Activated T-helper 9 cell treated with anti-CD3 and anti-CD28 coated beads, Interleukin-2, amount 50 U/mL, for 16 hours (primary cell): ENCODE data around the gene SERPINC1.
"Not testable (repeated sequence)": the region's sequence is repeated elsewhere in the genome, so short reads cannot be mapped to it uniquely, and the experiment has no call there.

Source experiments
- DNase-seq: peaks from one replicate; pipeline ENCODE4 v3.0.0-alpha.2; 2020; ENCODE audit warnings: low read depth

SERPINC1 gene

DNA sequence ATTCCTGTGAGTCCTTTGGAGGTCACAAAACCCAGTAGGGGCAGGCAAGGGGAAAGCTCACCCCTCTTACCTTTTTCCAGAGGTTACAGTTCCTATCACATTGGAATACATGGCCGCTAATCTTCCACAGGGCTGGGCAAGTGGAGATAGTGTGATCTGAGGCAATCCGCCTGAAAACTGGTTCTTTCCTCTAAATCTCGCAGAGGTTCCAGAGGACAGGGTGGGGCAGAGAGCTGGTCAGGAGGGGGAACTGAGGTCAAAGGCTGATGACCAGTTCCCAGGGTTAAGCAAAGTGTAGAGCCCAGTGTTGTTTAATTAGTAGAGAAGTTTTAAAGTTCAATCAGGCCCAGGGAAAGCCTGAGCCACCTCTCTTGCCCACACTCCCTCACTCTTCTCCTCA, at the start of gene SERPINC1:
TSS of gene SERPINC1 (minus strand) at position 179 of the 400 bp plus-strand sequence. CDS start at position 111, 68 bp downstream.
- no peak for DNase-seq

- DNase-seq, result not testable (repeated sequence)
Observed at GRCh38 chr1:173965896-173966295, 48.8 kb upstream of the SERPINC1 start.

DNA sequence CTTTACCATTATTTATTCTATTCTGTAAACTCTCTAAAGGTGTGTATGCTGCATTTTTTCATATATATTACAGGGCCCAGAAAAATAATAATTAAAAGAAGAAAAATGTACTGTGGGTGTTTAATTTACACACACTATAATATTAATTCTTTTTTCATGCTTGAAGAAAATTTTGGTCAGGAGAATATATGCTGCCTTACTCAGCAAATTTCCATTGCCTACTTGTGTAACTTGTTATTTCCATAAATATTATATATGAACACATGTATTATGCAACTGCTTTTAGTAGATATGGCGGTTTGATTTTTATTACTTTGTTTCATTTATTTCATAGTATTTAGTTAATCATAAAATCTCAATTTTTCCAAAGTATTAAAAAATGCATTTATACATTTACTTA, 46.4 kb upstream of the SERPINC1 start:
- no peak for DNase-seq

- no peak for DNase-seq
Observed at GRCh38 chr1:173960625-173961024, 43.5 kb upstream of the SERPINC1 start.

GRCh38 chr1:173954179-173954578, 37.1 kb upstream of the SERPINC1 start:
- DNase-seq, result no peak

DNA sequence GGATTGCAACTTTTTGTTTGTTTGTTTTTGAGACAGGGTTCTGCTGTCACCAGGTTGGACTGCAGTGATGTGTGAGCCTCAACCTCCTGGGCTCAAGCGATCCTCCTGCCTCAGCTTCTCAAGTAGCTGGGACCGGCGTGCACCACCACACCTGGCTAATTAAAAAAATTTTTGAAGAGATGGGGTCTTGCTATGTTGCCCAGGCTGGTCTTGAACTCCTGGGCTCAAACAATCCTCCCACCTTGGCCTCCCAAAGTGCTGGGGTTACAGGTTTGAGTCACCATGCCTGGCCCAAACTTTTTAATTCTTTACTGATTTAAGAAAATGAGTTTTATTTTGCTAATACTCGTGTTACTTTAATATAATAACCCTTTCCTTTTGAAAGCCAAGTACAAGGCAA, 31.5 kb upstream of the SERPINC1 start:
- DNase-seq, result no peak

- no peak for DNase-seq
Observed at GRCh38 chr1:173946380-173946921, 29.3 kb upstream of the SERPINC1 start.

DNA sequence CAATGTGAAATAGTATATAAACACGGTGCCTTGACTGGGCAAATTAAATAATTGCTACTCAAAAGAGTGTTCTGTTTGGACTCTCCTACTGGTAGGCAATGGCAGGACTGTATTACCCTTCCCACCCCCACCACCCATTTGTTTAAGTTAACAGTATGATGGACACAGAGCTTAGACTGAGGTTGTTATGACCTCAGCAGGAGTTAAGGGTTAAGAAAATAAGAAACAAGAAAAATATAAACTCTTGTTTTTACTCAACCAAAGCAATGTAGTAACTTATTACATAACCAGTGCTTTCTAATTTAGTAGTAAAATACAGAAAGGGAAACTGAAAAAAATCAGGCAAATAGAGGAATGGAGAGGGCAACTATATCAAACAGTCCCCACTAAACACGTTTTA, 19.9 kb upstream of the SERPINC1 start:
- DNase-seq, result no peak

DNA sequence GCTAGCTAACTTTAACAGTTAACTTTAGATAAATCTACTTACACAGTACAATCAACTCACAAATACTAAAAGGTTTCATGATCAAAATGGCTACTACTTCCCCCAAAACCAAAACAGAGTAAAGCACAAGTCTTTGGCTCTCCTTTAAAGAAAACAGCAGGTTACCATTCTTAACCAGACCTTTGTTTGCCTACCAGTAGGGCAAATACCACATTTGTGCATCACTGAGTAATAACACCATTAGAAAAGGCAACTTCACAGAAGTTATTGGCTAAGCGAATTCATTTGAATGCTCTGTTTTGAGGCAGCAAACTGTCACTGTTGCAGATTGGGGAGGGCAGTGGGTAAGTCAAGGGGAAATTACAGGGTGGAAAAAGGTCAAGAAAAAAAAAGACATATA, 17.3 kb upstream of the SERPINC1 start:
- DNase-seq, result no peak

DNA sequence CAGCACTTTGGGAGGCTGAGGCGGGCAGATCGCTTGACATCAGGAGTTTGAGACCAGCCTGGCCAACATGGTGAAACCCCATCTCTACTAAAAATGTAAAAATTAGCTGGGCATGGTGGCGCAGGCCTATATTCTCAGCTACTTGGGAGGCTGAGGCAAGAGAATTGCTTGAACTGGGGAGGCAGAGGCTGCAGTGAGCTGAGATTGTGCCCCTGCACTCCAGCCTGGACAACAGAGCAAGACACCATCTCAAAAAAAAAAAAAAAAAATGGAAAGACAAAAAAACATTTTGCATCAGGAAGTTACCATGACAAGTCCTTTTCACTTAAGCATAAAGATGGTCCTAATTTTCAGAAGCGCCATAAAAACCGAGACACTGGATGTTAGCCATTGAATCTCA, 13.4 kb upstream of the SERPINC1 start:
- not testable (repeated sequence) for DNase-seq

DNA sequence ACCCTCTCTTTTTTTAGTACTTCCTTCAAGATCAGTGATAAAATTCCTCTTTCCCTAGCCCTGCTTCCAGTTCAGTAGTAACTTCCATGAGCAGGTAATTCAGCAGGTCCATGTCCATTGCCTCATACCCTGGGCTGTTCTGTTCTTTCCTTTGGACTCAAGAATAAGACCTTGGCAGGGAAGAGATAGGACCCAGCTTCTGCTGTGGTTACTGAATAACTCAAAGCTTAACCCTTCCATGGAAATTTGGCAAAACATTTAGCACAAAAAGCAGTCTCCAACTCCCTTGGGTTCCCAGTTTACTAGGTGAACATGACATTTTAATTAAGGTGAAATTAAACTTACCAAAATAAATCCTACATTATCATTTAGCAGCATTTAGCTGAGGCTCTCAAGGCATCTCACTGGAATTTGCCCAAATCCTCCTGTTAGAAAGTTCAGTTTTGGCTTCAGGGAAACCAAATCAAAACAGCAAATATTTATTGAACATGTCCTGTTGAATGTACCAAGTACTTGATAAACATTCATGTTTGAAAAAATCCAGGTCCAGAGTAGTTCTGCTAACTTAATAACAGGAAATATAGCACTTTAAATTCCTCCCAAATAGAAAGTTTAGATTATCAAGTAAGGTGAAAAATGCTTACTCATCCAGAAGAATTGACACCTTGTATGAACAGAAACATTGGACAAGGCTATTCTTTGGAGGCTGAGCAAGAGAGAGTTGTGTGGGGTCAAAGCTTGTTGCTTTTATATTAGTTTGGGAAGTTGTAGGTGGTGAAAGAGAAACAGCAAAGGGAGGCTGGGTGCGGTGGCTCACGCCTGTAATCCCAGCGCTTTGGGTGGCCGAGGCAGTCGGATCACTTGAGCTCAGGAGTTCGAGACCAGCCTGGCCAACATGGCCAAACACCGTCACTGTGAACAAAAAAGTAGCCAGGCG, 8.4 kb upstream of the SERPINC1 start:
- DNase-seq, result no peak

DNA sequence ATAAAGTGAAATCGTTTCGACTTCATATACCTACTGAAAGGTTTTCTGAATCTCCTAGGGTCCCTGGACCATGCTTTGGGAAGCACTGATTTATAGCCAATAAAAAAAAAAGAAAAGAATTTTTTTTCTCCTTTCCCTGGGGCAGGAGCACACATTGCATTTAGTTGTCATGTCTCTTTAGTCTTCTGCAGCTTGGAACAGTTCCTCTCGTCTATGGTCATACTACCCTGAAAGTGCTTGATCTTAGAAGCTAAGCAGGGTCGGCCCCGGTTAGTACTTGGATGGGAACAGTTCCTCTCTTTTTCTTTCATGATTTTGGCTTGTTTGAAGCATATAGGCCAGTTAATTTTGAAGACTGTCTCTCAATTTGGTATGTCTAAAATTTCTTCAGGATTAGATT, 3.7 kb upstream of the SERPINC1 start:
- no peak for DNase-seq

GRCh38 chr1:173917635-173918493, 737 bp upstream of the SERPINC1 start:
- DNase-seq, result no peak

DNA sequence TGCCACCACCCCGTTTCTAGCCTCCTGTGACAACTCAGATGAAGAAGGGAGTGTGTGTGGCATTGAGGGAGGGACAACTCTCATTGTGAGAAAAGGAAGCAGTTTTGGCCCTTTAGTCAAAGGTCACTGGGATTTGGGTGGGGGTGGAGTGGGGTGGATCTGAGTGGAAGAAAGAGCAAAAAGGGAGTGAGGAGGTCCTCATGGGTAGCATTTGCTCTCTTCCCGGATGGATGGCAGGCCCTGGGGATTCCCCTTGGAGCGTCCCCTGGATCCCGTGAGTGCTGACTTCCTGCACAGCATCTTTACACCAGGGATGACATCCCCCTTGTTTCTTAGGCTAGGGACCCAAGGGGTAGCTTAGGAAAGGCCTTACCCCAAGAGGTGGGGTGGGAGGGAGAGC, 460 bp downstream of the SERPINC1 start:
- no peak for DNase-seq

DNA sequence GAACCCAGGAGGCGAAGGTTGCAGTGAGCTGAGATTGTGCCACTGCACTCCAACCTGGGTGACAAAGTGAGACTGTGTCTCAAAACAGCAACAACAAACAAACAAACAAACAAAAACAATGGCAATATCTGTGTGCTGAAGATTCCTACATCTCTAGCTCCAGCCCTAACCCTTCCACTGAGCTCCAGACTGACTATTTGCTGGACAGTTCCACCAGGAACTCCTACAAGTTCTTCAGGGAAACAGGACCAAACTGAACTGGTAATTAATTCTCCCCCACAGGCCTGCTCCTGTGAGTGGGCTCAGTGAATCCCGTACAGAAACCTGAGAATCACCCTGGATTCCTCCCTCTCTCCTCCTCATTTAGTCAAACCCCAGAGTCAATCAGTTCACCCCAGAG, 1.5 kb downstream of the SERPINC1 start:
- no peak for DNase-seq

DNA sequence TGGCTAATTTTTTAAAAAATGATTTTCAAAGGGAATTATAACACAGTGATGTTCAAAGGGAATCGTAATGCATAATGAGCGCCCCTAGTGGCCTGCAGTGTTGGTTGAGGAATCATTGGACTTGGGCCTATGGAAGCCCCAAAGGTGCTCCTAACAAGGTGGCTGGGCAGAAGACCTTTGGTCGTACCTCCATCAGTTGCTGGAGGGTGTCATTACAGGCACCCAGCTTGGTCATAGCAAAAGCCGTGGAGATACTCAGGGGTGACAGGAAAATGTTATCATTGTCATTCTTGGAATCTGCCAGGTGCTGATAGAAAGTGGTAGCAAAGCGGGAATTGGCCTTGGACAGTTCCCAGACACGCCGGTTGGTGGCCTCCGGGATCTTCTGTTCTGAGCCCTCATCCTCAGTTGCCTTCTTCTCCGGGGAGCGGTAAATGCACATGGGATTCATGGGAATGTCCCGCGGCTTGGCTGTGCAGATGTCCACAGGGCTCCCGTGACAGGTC, 2.7 kb downstream of the SERPINC1 start:
- no peak for DNase-seq

- DNase-seq, result no peak
Observed at GRCh38 chr1:173913111-173913510, 4.0 kb downstream of the SERPINC1 start.

GRCh38 chr1:173903827-173904531, 13.1 kb downstream of the SERPINC1 start:
- DNase-seq, result no peak

- DNase-seq, result no peak
Observed at GRCh38 chr1:173900992-173901391, 16.1 kb downstream of the SERPINC1 start.

DNA sequence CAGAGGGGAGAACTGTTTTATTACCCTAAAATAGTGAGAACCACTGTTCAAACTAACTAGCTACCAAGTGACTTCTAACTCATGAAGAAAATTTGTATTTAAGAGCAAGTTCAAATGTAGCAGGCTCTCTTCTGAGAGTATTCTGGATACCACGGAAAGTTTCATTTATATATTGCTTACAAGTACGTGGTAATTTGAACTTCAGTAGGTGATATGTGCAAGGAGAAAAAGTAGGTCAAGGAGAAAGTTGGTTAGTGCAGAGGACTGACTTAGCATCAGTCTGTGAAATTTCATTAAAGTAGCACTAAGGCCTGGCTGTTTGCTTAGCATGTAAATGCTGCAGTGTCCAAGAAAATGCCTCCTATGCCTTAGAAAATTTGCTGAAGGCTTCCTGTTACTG, 16.7 kb downstream of the SERPINC1 start:
- no peak for DNase-seq

- DNase-seq, result no peak
Observed at GRCh38 chr1:173894189-173894588, 22.9 kb downstream of the SERPINC1 start.

DNA sequence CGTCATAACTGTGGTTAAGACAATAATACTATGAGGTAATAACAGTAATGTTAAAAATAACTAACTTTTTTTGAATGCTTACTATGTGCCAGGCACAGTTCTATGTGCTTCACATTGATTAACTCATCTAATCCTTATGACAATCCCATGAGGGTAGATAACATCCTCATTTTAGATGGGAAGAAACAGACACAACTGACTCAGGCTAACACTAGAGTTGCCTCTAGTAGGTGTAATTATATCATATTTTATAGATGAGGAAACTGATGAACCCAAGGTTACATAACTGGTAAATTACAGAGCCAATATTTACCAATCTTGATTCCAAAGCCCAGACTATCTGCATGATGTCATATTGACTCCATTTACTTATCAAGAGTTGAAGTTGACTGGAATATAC, 23.5 kb downstream of the SERPINC1 start:
- DNase-seq, result no peak
